BE2C (cell line): ENCODE data around the gene KIAA0319L.

ENCODE experiments used
- DNase-seq: peaks from one replicate; pipeline ENCODE4 v3.0.0-alpha.2; 2020
- H3K27me3 ChIP-seq: fragments of 250-450 bp; sonication (Bioruptor Pico); 2 replicates; pipeline ENCODE4 v1.5.1; 2020; ENCODE audit warnings: mild to moderate bottlenecking
- H3K36me3 ChIP-seq: fragments of 250-450 bp; sonication (Bioruptor Pico); 2 replicates; pipeline ENCODE4 v1.5.1; 2020; ENCODE audit warnings: mild to moderate bottlenecking
- H3K4me1 ChIP-seq: fragments of 250-450 bp; sonication (Bioruptor Pico); 2 replicates; pipeline ENCODE4 v1.5.1; 2020
- H3K4me3 ChIP-seq: 2 replicates; pipeline ENCODE4 v1.5.1; 2011; ENCODE audit warnings: low read depth, low read length
- H3K9me3 ChIP-seq: fragments of 250-450 bp; sonication (Bioruptor Pico); 2 replicates; pipeline ENCODE4 v1.5.1; 2020
- TF ChIP-seq, protein P1 (sequence below): IDR thresholded peaks from 2 replicates; pipeline ENCODE4 v1.5.1; 2012; ENCODE audit warnings: mild to moderate bottlenecking, low read depth, low read length

The KIAA0319L gene

DNA sequence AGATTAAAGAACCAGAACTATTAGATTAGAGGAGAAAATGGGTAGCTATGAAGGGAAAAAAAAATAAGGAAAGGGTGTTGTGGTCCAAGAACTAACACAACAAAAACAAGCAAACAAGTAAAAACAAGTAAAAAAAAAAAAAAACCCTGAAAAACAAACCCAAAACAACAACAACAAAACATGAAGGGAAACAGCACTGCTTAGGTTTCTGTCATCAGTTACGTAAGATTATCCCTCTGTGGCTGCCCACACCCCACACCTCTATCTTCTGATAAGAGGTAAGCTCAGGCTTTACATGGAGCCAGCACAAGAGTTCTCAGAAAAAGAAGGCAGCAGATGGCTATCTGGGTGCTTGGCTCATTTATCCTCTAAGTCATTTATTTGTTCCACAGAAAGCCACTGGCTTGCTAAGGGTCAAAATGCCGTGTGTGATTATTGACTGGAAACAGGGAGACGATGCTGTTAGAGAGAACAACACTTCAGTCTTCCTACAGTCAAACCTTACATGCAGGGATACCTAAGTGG is 57.5 kb downstream of the KIAA0319L start:
- Histone ChIP-seq H3K36me3 (no peaks in the 10 kb centered on the region), H3K9me3 (no peaks in the 10 kb centered on the region), H3K4me3 (no peak overlapping the region; the same call in 1 of the 2 replicates), H3K4me1 (no peaks in the 10 kb centered on the region), H3K27me3 (no peaks in the 10 kb centered on the region)
- TF ChIP-seq, protein P1, sequence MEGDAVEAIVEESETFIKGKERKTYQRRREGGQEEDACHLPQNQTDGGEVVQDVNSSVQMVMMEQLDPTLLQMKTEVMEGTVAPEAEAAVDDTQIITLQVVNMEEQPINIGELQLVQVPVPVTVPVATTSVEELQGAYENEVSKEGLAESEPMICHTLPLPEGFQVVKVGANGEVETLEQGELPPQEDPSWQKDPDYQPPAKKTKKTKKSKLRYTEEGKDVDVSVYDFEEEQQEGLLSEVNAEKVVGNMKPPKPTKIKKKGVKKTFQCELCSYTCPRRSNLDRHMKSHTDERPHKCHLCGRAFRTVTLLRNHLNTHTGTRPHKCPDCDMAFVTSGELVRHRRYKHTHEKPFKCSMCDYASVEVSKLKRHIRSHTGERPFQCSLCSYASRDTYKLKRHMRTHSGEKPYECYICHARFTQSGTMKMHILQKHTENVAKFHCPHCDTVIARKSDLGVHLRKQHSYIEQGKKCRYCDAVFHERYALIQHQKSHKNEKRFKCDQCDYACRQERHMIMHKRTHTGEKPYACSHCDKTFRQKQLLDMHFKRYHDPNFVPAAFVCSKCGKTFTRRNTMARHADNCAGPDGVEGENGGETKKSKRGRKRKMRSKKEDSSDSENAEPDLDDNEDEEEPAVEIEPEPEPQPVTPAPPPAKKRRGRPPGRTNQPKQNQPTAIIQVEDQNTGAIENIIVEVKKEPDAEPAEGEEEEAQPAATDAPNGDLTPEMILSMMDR = no peak
- peak; percentile 16 for DNase-seq

DNA sequence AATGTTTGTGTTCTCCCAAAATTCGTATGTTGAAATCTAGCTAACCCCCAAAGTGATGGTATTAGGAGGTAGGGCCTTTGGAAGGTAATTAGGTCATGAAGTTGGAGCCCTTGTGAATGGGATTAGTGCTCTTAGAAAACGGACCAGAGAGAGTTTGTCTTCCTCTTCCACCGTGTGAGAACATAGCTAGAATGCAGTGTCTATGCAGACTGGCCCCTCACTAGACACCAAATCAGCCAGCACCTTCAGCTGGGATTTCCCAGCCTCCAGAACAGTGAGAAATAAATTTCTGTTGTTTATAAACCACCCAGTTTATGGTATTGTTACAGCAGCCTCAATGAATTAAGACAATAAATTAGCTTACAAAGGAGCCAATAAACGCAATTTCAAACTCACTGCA is 58.0 kb downstream of the KIAA0319L start:
- TF ChIP-seq, protein P1 = no peak
- H3K9me3 ChIP-seq = no peaks in the 10 kb centered on the region

DNA sequence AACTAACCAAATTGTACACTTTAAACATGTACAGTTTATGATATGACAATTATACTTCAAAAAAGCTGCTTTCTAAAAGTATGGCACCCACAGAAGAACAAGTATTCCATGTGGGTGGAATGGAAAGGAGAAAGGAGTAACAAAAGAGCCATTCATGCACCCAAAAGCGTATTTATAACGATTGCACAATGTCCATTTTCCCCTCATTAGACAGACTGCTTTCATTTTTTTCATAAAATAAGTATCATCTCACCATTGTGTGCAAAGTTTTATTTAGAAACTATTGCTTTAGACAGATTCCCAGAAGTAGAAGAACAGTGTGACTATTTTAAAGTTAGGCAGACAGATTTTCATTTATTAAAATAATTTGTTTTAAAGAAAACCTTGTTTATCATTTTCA is 59.6 kb downstream of the KIAA0319L start:
- Histone ChIP-seq H3K9me3 (no peaks in the 10 kb centered on the region), H3K36me3 (no peaks in the 10 kb centered on the region), H3K27me3 (no peaks in the 10 kb centered on the region), H3K4me3 (no peak overlapping the region), H3K4me1 (no peaks in the 10 kb centered on the region)
- no peak for DNase-seq
- TF ChIP-seq, protein P1 = no peak

More for the DNA sequence above, 58.0 kb downstream of the KIAA0319L start:
- no peak for DNase-seq
- H3K36me3 ChIP-seq = no peaks in the 10 kb centered on the region
- H3K27me3 ChIP-seq = no peaks in the 10 kb centered on the region
- H3K4me3 ChIP-seq = no peak overlapping the region
- no peaks in the 10 kb centered on the region for H3K4me1 ChIP-seq

DNA sequence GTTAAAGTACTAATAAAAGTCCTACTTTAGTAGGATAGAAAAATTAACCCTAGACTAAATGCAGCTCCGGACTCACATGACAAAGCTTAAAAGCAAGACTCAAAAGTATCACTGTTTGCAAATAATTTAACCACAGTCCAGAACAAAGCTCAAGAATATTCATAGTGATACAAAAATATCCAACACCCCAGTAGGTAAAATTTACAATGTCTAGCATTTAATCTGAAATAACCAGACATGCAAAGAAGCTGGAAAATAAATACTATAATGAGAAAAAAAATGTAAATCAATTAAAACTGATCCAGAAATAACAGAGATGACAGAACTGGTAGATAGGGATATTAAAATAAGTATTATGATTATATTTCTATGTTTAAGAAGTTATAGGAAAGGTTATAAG is 67.0 kb downstream of the KIAA0319L start:
- TF ChIP-seq, protein P1 = no peak
- no peaks in the 10 kb centered on the region for H3K9me3 ChIP-seq

DNA sequence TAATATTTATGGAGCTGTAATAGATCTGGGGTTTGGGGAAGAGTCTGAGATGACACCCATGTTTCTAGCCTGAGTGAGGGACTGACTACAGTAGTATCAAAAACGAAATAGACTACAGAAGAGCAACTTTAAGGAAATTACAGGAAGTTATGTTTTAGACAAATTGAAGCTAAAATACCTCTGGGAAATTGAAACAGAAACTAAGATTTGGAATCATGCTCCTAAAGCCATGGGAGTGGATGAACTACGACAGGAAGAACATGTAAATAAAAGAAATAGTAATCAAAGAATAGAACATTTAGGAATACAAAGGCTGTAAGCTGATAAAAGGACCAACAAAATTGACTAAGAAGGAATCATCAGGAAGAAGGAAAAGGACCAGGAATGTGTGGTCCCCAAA is 68.9 kb downstream of the KIAA0319L start:
- TF ChIP-seq, protein P1 = no peak
- no peaks in the 10 kb centered on the region for H3K4me1 ChIP-seq
- no peak overlapping the region for H3K4me3 ChIP-seq
- H3K36me3 ChIP-seq = no peaks in the 10 kb centered on the region
- no peaks in the 10 kb centered on the region for H3K27me3 ChIP-seq
- H3K9me3 ChIP-seq = no peaks in the 10 kb centered on the region
- DNase-seq = no peak

More for the DNA sequence above, 67.0 kb downstream of the KIAA0319L start:
- no peak for DNase-seq
- H3K4me3 ChIP-seq = no peak overlapping the region
- H3K36me3 ChIP-seq = no peaks in the 10 kb centered on the region
- no peaks in the 10 kb centered on the region for H3K4me1 ChIP-seq
- H3K27me3 ChIP-seq = no peaks in the 10 kb centered on the region

DNA sequence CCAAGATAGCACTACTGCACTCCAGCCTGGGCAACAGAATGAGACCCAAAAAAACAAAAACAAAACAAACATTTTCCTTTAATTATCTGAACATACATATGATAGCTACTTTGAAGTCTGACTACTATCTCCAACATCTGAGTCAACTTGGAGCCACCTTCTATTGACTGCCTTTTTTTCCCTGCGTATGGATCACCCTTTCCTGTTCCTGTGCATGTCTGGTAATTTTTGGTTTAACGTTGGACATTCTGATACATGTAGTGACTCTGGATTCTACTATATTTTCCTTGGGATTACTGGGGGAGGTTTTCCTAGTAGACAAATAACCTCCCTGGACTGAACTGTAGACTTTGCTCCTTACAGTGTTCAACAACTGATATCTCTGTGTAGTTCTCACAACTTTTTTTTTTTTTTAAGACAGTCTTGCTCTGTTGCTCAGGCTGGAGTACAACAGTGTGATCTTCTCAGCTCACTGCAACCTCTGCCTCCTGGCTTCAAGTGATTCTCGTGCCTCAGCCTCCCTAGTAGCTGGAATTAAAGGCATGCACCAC is 70.3 kb downstream of the KIAA0319L start:
- TF ChIP-seq, protein P1 = no peak
- H3K4me3 ChIP-seq = no peak overlapping the region
- H3K36me3 ChIP-seq = no peaks in the 10 kb centered on the region
- H3K9me3 ChIP-seq = no peaks in the 10 kb centered on the region
- H3K4me1 ChIP-seq = no peaks in the 10 kb centered on the region
- H3K27me3 ChIP-seq = no peaks in the 10 kb centered on the region
- DNase-seq = no peak
